Fibroblast of skin of left biceps (primary cell): ENCODE measurements around the gene NDRG4.

Experiments
- DNase-seq, 2 experiments: peaks; one replicate each; pipeline ENCODE4 v3.0.0-alpha.2; 2013; ENCODE audit warnings: low read depth in 2 of 2

NDRG4 gene, protein sequence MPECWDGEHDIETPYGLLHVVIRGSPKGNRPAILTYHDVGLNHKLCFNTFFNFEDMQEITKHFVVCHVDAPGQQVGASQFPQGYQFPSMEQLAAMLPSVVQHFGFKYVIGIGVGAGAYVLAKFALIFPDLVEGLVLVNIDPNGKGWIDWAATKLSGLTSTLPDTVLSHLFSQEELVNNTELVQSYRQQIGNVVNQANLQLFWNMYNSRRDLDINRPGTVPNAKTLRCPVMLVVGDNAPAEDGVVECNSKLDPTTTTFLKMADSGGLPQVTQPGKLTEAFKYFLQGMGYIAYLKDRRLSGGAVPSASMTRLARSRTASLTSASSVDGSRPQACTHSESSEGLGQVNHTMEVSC

DNA sequence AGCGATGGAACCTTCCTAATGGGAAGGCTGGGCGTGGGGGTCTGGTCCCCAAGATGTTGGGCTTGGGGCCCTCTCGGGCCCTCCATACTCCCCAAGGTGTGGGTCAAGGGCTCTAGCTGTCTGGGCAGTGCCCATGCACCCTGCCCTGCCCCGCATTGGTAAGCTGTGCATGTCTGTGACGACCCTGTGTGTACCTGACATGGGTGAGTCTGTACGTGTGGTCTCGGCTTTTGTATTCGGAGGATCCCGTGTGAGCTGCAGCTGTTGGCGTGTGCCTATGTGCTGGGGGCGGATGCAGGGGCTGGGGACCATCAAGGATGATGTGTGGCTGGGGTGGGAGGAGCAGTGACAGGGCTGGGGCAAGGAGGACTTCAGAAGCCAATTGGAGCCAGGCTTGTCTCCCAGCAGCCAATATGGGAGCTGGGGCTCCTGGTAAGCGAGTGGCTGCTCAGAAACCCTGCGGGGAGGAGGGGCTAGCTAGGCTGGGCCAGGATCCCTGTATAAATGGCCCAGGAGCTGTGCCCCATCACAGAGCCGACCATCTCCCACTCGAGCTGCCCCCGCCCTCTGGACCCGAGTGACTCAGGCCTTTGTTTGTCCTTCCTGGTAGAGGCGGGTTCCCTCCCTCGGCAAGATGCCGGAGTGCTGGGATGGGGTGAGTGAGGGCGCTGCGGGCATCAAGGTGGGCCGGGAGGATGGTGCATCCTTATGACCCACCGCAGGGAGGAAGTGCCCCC lies at the start of gene NDRG4:
NDRG4 (plus strand) TSS at position 529 of the 737 bp plus-strand sequence; CDS start at position 635, 106 bp downstream.
- DNase-seq = peak; percentile 60 to 62

DNA sequence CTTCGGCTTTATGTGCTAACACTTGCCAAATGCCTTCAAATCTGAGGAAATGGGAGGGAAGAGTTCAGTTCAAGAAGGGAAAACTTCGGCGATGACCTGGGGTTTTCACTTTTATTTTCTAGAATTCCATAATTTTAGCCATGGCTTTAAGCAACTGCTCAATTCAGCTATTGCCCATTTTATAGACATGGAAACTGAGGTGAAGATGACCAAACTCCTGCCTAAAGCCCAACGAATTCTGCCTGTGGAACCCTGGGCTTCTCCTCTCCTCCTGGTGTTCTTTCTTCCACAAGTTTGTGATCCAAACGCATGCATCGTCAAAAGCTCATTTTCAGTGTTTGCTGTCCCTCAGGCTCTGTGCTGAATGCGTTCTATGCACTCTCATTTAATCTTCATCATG lies 49.4 kb upstream of the NDRG4 start:
- DNase-seq = no peak

DNA sequence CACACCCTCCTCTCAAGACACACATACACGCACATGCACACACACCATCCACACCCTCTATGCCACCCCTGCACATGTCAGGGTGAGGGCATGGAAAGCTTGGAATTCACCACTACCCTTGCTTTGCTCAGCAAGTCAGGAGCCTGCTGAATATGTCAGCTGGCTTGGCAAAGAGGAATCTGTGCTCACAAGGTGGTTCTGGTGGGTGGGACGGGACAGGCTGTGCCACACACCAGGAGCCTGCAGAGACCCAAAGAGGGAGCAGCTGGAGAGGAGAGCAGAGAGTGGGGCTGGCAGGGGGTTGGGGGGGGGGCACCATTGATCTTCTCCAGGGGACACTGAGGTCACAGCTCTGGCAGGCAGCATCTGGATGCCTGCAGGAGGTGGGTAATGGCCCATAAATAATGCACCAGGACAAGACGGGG lies 48.7 kb upstream of the NDRG4 start:
- DNase-seq = no peak

DNA sequence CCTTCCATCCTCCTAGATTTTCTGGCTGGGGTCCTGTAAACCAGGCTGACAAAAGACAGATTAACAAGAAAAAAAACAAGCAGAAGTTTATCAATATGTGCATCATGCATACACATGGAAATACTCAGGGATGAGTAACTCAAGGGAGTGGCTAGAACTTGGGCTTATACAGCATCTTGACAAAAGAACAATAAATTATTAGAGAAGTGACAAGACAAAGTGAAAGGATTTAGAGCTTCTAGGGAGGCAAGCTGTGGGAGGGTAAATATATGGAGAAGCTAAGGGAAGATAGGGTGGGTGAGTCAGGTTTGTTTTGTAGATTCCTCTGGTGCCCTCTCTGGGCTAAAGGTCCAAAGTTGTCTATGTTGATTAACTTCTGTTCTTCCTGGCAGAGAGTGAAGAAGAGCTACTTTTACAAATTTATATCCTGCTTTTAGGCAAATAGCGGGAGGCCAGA lies 48.0 kb upstream of the NDRG4 start:
- DNase-seq = no peak

DNA sequence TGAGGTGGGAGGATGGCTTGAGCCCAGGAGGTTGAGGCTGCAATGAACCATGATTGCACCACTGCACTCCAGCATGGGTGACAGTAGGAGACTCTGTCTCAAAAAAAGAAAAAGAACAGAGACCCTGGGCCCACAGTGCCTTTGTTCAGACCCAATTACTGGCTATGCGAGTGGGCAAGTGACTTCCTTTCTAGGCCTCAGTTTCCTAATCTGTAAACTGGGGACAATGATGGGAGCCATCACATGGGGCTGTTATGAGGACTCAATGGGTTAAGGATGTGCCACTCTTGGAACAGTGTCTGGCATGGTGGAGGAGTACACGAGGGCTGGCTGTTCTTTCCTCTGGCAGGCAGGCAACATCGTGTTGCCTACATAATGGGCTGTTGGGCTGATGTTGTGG lies 47.3 kb upstream of the NDRG4 start:
- DNase-seq = no peak

DNA sequence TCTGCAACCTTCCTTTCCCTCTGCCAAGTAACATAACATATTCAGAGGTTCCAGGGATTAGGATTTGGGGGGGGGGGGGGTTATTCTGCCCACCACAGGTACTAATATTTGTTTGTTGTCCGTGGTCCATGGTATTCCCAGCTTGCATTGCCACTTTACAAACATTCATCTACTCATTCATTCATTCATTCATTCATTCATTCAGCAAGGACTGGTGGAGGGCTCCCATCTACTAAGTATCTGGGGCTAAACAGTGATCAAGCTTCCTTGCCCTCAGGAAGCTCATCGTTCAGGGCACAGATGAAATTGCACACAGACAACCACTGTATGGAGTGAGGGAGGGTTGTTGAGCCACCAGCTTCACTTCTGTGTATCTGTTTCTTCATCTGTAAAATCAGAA lies 45.8 kb upstream of the NDRG4 start:
- DNase-seq = no peak

DNA sequence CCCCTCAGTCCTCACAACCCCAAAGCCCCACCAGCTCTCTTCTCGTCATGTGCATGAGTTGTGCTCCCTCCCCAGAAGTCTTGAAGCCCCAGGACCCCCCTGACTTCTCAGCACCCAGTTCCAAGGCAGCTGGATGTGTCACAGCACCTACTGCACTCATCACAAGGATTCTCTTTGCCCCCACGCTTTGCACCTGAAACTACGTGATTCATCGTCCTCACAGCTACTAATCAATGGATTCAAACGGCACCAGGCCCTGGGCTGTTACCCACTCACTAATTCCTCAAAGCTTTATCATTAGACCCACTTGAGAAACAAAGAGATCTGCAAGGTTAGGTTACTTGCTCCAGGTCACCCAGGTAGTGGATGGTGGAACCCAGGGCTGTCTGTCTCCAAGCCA lies 45.1 kb upstream of the NDRG4 start:
- no peak for DNase-seq

DNA sequence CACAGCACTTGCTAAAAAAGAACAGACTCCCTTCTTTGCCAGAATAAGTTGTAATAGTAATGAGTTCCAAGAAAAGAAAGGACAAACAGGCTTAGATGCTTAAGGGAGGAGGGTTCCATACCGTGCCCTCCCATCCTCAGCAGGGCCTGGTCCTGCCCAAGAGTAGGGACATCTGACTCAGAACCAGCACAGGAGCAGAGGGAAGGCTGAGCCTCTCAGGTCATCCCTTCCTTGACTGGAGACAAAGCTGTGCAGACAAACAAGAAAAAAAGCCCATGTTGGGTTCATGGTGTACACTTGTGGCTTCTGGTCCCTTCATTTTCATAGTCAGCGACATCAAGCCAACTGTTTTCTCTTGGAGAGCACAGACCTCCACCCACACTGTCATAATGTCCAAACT lies 44.2 kb upstream of the NDRG4 start:
- DNase-seq = no peak

DNA sequence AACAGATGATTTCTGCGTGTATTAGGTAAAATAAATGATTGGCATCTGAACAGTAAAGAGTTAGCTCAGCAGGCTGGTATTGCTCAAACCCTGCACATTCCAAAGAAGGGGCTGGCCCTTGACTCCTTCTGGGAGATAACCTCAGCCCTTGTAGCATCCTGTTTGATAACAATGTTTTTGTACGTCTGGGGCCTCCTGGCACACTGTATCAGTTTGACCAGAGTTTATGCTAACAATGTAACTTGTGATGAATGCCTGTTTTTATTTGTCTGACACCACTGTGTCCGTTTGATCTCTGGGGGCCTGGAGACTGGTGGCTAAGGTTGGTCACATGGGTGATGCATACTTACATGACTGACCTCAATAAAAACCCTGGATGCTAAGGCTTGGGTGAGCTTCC lies 43.8 kb upstream of the NDRG4 start:
- DNase-seq = no peak

DNA sequence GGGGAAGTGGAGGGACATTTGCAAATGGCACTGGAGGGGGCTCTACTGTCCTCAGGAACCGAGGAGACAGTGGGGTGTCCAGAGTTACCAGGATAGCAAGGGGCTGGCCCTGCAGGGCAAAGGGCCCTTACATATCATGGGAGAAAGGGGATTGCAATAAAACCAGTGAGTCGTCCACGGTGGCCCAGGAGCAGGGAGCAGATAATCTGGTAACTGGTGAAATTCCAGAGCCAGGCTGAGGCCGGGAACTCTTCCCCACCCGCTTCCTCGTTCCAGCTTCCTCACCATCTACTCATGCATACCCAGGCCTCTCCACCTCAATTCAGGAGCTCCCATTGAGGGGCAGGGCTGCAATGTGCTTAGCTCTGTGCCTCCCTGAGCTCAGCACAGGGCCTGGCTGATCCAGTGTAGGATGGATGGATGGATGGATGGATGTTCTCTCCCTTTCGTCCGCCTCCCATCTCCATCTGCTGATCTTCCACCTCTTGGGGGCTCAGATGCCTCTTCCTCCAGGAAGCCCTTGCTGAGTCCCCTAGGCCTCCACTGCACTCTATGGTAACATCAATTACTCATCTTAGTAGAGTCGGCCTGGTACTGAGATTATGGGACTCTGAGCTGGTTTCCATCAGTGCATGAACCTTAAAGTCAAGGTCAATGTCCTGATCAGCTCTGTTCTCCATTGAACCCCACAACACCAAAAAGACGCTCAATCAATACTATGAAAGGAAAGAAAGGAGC lies 41.2 kb upstream of the NDRG4 start:
- no peak for DNase-seq

DNA sequence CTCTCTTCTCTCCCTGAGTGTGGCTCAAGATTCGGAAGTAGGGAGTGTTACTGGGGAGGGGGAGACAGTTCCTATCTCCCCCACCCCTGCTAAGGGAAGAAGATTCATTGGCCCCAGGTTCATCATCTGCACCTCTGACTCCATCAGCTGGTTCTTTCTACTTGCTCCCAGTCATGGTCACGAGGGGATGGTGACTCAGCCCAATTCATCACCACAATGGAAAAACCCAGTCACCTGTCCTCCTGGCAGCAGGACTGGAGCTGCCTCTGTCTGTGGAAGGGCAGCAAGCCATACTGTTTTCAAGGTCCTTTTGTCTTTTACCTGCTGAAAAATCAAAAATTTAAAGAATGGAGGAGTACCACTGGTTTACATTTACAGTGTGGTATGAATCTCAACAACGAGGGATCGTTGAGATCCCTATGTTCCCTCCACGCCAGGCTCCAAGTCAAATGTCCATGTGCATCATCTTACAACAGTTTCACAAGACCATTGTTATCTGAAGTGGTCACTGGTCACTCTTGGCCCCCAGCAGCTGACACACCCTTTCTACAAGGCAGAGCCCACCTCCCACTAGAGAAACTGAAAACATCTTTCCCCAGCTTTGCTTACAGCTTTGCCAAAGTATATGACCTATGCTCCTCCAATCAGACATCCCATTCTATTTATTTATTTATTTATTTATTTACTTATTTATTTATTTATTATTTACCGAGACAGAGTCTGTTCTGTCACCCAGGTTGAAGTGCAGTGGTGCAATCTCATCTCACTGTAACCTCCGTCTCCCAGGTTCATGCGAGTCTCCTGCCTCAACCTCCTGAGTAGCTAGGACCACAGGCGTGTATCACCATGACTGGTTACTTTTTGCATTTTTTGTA lies 40.4 kb upstream of the NDRG4 start:
- DNase-seq = no peak

DNA sequence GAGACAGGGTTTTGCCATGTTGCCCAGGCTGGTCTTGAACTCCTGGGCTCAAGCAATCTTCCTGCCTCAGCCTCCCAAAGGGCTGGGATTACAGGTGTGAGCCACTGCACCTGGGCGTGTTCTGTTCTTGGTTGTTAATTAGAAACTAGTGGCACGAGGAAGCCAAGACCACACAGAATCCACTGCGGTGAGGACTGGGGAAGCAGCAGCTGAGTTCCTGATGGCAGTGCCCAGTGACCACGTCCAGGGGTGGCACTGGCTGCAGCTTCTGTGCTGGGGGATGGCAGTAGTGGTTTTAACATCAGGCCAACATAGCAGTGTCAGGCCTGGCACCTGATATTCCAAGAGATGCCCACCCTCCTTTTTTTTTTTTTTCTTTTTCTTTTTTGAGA lies 39.7 kb upstream of the NDRG4 start:
- DNase-seq = no peak

DNA sequence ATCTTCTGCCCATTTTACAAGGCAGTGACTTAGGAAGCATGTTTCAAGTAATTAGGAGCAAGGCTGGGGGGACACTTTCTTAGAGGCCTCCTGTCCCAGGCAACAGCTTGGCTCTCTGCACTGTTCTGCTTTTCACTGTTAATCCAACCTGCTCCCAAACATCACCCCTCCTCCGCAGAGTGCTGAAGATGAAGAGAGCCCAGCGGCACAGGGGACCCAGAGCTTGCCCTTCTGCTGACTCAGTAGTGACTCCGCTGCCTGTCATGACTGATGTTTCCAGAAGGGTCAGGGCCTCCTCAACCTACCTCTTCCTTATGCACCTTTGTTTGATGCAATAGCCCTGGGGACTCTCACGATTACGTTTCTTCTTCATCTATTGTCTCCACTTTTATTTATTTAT lies 38.9 kb upstream of the NDRG4 start:
- no peak for DNase-seq

DNA sequence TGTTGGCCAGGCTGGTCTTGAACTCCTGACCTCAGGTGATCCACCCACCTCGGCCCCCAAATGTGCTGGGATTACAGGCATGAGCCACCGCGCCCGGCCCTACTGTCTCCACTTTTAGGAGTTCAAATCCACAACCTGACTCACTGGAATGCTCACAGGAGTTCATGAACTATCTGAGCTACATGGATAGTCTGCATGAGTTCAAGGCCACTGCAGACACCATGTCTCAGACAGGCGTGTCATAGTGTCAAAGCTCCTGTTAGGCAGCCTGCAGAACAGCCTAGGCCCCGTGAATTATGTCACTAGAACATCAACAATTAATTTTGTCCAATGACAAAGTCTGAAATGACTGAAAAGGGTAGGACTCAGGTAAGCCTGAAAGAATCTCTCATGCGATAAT lies 38.3 kb upstream of the NDRG4 start:
- no peak for DNase-seq

DNA sequence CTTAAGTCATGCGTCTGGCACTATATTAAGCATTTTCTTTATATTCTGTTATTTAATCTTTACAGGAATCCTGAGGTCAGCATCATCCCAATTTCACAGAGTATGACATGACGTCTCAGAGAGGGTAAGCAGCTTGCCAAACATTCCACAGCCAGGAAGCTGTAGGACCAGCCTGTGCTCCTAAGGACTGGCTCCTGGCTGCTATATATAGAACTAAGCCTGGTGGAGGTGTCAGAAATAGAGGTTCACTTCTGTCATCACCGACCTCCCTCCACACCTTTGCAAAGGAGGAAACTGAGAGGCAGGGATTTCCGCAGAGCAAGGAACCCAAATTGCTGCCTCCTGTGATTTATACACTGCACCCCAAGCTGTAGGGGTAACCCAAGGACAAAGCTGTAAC lies 37.9 kb upstream of the NDRG4 start:
- no peak for DNase-seq

DNA sequence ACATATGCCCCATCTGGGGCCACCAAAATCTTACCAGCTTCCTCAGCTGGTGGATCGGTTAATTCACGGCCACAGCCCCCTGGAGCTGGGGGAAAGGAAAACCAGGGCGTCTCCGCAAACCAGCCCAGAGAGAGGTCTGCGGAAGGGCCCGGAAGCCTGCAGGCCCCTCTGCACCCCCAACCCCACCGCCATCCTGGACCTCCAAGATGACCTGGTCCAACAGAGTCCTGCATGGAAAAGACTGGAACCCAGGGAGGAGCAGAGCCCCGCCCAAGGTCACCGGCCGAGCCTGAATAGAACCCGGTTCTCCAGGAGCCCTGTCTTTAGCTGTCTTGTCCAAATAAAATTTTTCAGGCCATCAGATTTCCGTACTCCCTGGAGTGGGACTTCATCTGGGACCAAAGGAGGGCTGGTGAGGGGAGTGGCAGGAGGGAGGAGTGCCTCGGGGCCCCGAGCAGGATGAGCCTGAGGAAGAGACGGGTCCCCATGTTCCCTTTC lies 37.4 kb upstream of the NDRG4 start:
- no peak for DNase-seq

DNA sequence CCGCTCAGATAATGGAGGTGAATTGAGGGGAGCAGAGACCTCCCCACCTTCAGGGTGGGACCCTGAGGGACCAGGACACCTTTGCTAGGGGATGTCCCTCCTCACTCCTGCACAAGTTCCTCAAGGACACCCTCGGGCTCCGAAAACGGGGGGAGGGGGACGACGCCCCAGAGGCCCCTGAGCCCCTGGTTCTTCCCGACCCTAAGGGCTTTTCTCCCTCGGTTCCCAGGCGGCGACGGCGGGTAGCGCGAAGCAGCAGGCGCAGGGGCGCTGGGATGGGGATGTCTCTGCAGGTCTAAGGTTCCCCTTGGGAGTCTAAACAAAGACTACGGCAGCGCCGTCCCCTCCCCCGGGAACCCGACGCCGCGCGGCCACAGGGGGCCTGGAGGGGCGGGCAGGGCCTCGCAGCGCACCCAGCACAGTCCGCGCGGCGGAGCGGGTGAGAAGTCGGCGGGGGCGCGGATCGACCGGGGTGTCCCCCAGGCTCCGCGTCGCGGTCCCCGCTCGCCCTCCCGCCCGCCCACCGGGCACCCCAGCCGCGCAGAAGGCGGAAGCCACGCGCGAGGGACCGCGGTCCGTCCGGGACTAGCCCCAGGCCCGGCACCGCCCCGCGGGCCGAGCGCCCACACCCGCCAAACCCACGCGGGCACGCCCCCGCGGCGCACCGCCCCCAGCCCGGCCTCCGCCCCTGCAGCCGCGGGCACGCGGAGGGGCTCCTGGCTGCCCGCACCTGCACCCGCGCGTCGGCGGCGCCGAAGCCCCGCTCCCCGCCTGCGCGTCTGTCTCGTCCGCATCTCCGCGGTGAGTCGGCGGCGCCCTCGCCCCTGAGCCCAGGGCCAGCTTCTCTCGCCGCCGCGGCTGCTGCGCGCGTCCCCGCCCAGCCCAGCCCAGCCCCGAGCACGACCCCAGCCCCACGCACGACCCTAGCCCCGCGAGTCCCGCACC lies 36.7 kb upstream of the NDRG4 start:
- DNase-seq = no peak

DNA sequence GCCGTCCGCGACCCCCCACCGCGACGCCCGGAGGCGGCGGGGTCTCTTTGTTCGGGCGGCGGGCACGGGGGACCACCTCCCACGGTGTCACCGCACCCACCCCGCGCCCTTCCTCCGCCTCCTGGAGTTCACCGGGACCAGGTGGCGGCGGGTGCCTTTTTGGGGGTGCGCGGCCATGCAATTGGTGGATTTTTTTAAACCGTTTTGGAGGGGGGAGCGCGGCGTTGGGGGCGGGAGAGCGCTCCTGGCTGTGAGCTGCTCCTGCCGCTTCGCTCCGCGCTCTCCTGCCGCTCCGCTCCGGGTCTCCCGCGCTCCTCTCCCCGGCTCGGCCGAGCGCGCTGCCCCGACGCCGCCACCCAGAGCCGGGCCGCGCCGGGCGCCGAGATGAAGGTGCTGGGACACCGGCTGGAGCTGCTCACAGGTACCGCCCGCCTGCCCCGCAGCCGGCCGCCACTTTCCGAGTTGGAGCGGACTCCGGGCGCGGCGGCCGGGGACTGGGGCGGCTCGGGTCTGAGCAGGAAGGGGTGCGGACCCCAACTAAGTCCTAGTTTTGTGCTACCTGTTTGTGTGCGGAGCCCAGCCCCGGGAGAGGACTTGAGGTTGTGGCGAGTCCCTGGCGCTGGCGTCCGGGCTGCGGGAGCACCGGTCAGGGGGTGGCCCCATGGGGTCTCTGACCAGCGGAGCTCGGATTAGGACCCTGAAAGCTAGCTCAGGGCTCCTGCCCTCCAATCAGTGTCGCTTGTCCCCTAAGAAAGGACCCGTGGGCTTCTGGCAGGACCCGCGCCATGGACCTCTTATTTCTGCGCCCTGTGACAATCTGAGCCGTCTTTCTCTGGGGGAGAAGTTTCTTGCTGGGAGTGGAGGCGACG lies 35.7 kb upstream of the NDRG4 start:
- DNase-seq = no peak
